HepG2 (cell line): ENCODE results near the gene PSKH1. TPM values are rescaled to one million over a fixed set of nuclear protein-coding genes. Genes with fewer than 3 reads are reported as not detected.
A peak's percentile ranks its signal among the peaks of the same experiment; 100 is the strongest.

Experiments
- ATAC-seq: fragments of 200-7000 bp; cut with Tn5 transposase; 3 replicates; pipeline ENCODE4 v1.9.1; 2020; ENCODE audit warnings: mild to moderate bottlenecking, moderate library complexity
- BruUV-seq: library from RNA; stranded (reverse); fragments of 400-500 nt; replicated peaks from 2 replicates; lab custom pipeline; 2021; lab: Mats Ljungman, UMichigan
- CTCF ChIA-PET: fragments of 300-600 bp; formaldehyde crosslinking; extraction: SDS; loops from one replicate; lab custom pipeline; 2021; ENCODE audit warnings: low total read pairs, inconsistent platforms, low intra/inter-chr PET ratio; lab: Yijun Ruan, JAX
- POLR2A ChIA-PET: fragments of 350-600 bp; sonication (Branson Sonifier 250); formaldehyde crosslinking; loops from one replicate; lab custom pipeline; 2020; ENCODE audit warnings: antibody characterized with exemption, inconsistent platforms; lab: Yijun Ruan, JAX
- DNase-seq: peaks from one replicate; pipeline ENCODE4 v3.0.0-alpha.2; 2015; ENCODE audit warnings: low spot score
- FAIRE-seq: peaks from 3 replicates; lab custom pipeline; 2011; peaks lifted over from hg19 to GRCh38; lab: Jason Lieb, UNC
- H2AFZ ChIP-seq: one replicate; pipeline ENCODE4 v1.6.1; 2011; ENCODE audit warnings: low read length, inconsistent platforms
- H3K27ac ChIP-seq: fragments of 300-600 bp; 3 replicates; pipeline ENCODE4 v1.8.0; 2011; ENCODE audit warnings: mixed run types, mild to moderate bottlenecking, mixed read lengths, low read length, inconsistent platforms; ENCODE audit not compliant: insufficient read depth; ENCODE audit errors: extremely low read length
- H3K27me3 ChIP-seq, 2 experiments: fragments of 200-600 bp in 1 of 2; 2 replicates in 1 of 2; 3 replicates in 1 of 2; pipeline versions ENCODE4 v1.6.0 to v1.8.0; 2011; ENCODE audit warnings: low read length in 2 of 2, mild to moderate bottlenecking in 2 of 2, moderate library complexity in 2 of 2, inconsistent platforms in 1 of 2; ENCODE audit not compliant: insufficient read depth in 2 of 2, control insufficient read depth in 1 of 2
- H3K36me3 ChIP-seq, 2 experiments: fragments of 200-600 bp in 1 of 2; replicated peaks in 1 of 2; 2 replicates in 1 of 2; 3 replicates in 1 of 2; pipeline versions ENCODE4 v1.5.1 to v1.8.0; 2011; ENCODE audit warnings: low read length in 2 of 2, inconsistent platforms in 1 of 2; ENCODE audit not compliant: insufficient read depth in 2 of 2, control insufficient read depth in 1 of 2
- H3K4me1 ChIP-seq: 2 replicates; pipeline ENCODE4 v1.5.1; 2012; ENCODE audit warnings: low read length, inconsistent platforms; ENCODE audit not compliant: insufficient read depth
- H3K4me2 ChIP-seq: 2 replicates; pipeline ENCODE4 v1.6.0; 2011; ENCODE audit warnings: low read depth, low read length, inconsistent platforms
- H3K4me3 ChIP-seq, 3 experiments: fragments of 200-600 bp in 1 of 3; sonication (generic), shearing (Covaris generic) in 1 of 3; replicated peaks in 1 of 3; 2 replicates each; pipeline ENCODE4 v1.5.1; 2011 to 2016; ENCODE audit warnings: low read length in 3 of 3, inconsistent platforms in 2 of 3, low read depth in 2 of 3, mild to moderate bottlenecking in 2 of 3, control low read depth in 1 of 3, mixed read lengths in 1 of 3; ENCODE audit not compliant: insufficient read depth in 1 of 3
- H3K79me2 ChIP-seq: one replicate; pipeline ENCODE4 v1.6.1; 2011; ENCODE audit warnings: low read length, inconsistent platforms; ENCODE audit not compliant: insufficient read depth
- H3K9ac ChIP-seq: 2 replicates; pipeline ENCODE4 v1.6.0; 2011; ENCODE audit warnings: mild to moderate bottlenecking, low read depth, low read length, inconsistent platforms; ENCODE audit not compliant: insufficient read depth
- H3K9me3 ChIP-seq: 2 replicates; pipeline ENCODE4 v1.5.1; 2012; ENCODE audit warnings: mild to moderate bottlenecking, low read length
- H4K20me1 ChIP-seq: 2 replicates; pipeline ENCODE4 v1.6.0; 2011; ENCODE audit warnings: inconsistent platforms, mild to moderate bottlenecking, low read length, moderate library complexity; ENCODE audit not compliant: insufficient read depth
- AGO1 ChIP-seq: fragments of 200-400 bp; formaldehyde crosslinking; IDR thresholded peaks from 2 replicates; pipeline ENCODE4 v1.6.1; 2017; ENCODE audit warnings: mild to moderate bottlenecking, low read depth, low read length, moderate library complexity; ENCODE audit not compliant: poor library complexity, severe bottlenecking
- AGO2 ChIP-seq: fragments of 200-400 bp; formaldehyde crosslinking; optimal IDR thresholded peaks from 2 replicates; pipeline ENCODE3; 2017; ENCODE audit warnings: mild to moderate bottlenecking, low read depth, low read length, moderate library complexity
- KAT2B ChIP-seq: fragments of 150-350 bp; IDR thresholded peaks from 2 replicates; pipeline ENCODE4 v1.6.1; 2014; ENCODE audit warnings: low read depth, low read length, borderline replicate concordance
- MTA1 ChIP-seq: sonication (generic); formaldehyde crosslinking; IDR thresholded peaks from 2 replicates; pipeline ENCODE4 v1.4.0; 2020; ENCODE audit warnings: missing genetic modification reagents, mild to moderate bottlenecking, borderline replicate concordance
- NFIB ChIP-seq: sonication (generic); formaldehyde crosslinking; IDR thresholded peaks from 2 replicates; pipeline ENCODE4 v1.9.0; 2021; ENCODE audit warnings: missing genetic modification reagents, mild to moderate bottlenecking, borderline replicate concordance
- RBFOX2 ChIP-seq: fragments of 200-400 bp; formaldehyde crosslinking; IDR thresholded peaks from 2 replicates; pipeline ENCODE4 v1.6.1; 2017; ENCODE audit warnings: low read depth, mild to moderate bottlenecking, low read length
- ZNF430 ChIP-seq: sonication (generic); formaldehyde crosslinking; IDR thresholded peaks from 2 replicates; pipeline ENCODE4 v1.9.0; 2021; ENCODE audit warnings: mild to moderate bottlenecking, missing genetic modification reagents
- ZNF501 ChIP-seq: sonication (generic); formaldehyde crosslinking; IDR thresholded peaks from 2 replicates; pipeline ENCODE4 v1.5.1; 2020; ENCODE audit warnings: mild to moderate bottlenecking, moderate library complexity, missing genetic modification reagents
- WGBS: methylation state at CpG from one replicate; pipeline ENCODE4 v1.1.6; 2017; ENCODE audit warnings: low lambda C conversion rate; 5-methylcytosine and 5-hydroxymethylcytosine counted together
- in situ Hi-C: cut with HindIII; loops from 2 replicates; pipeline ENCODE4 v1.10.0; 2017; ENCODE audit warnings: low pct_unique_long_range_greater_than_20kb; ENCODE audit not compliant: extremely low pct_ligation_motif_present
- intact Hi-C: fragments of 100-400 bp; cut with micrococcal nuclease; formaldehyde crosslinking; loops from one replicate; pipeline ENCODE4 v1.10.0; 2022; ENCODE audit not compliant: unreplicated experiment
- polyA plus RNA-seq, 8 experiments: library from polyadenylated mRNA; depleted of rRNA in 3 of 8; stranded (reverse) in 7 of 8; unstranded in 1 of 8; fragments of >200 nt; fragmentation: Illumina TruSeq in 4 of 8; extraction: Trizol in 4 of 8; gene quantifications; 2 replicates each; pipeline versions ENCODE4 v1.2.1 to v1.2.3, GENCODE V29; 2011 to 2016; ENCODE audit warnings: low read depth in 4 of 8, missing spikeins in 1 of 8, mixed read lengths in 1 of 8; ENCODE audit not compliant: insufficient read depth in 1 of 8
- total RNA-seq, 5 experiments: library from RNA; depleted of rRNA; stranded (reverse); fragments of >200 nt; fragmentation: Illumina TruSeq; extraction: Trizol; gene quantifications; 2 replicates each; pipeline ENCODE4 v1.2.3, GENCODE V29; 2016; ENCODE audit warnings: low read depth in 1 of 5

Gene PSKH1
- total and polyA plus RNA-seq, 2 of the 13 experiments (the other 11 are each of a cell fraction or from before 2014, with no cell fraction given): 8.4 to 19.1 TPM

DNA sequence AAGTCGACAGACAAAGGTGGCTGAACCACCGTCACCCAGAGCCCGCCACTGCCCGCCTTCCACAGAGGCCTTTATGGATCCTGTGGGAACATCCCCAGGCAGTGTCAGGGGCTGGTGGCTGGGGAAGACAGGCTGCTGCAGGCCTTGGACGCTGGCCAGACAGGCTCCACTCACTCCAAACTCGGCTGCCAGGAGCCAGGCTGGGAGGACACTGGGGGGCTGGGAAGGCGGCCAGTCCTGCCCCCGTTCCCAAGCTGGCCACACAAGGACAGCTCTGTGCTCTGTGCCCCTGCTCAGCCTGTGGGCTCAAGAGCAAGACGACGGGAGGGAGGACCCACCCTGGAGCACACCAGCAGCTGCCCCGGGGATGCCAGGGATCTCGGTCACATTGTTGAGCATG is 58.4 kb downstream of the PSKH1 start:
- Histone ChIP-seq H3K9me3 (no peaks in the 10 kb centered on the region), H2AFZ (no peak overlapping the region), H3K27me3 (no peaks in the 10 kb centered on the region), H3K36me3 (peaks cover 58 to 85% of the 10 kb centered on the region in 2 experiments), H3K9ac (no peak overlapping the region), H3K4me3 (no peak overlapping the region), H3K4me2 (no peak overlapping the region), H4K20me1 (no peaks in the 10 kb centered on the region; the same call in 1 of the 2 replicates), H3K4me1 (peaks cover 17% of the 10 kb centered on the region), H3K79me2 (no peaks in the 10 kb centered on the region), H3K27ac (no peak overlapping the region)
- TF ChIP-seq ZNF430 (CRISPR knock-in tag): peak; percentile 53; the same call in 1 of the 2 replicates
- peak; percentile 88 for TF ChIP-seq AGO2
- TF ChIP-seq MTA1: no peak
- TF ChIP-seq KAT2B: no peak
- TF ChIP-seq RBFOX2: peak; percentile 67
- 0 out of 2 replicates have a peak, but pooled peaks have one; percentile 50 for TF ChIP-seq NFIB
- TF ChIP-seq ZNF501 (CRISPR knock-in tag): no peak
- TF ChIP-seq AGO1: peak; percentile 17
- no peak for ATAC-seq
- in situ Hi-C loops: no loop called here
- WGBS: 95% methylated on average over 10 of the region's 12 CpGs
- ChIA-PET CTCF (no interaction called here), POLR2A (interaction anchor here (13.6 kb wide), 1 partner anchor 13 kb away, joined by 226 read pairs; the partner anchor contains the start of gene SLC12A4)
- no peak for FAIRE-seq
- DNase-seq: no peak
- intact Hi-C loops: no loop called here
- BruUV-seq: no TSS peak
